HG03571 (cell line): ENCODE results near the gene SLC37A3.

ENCODE experiments used
- ATAC-seq: cut with Tn5 transposase; IDR thresholded peaks from one replicate; pipeline ENCODE4 v1.9.1; 2021; ENCODE audit not compliant: unreplicated experiment

SLC37A3 gene

DNA sequence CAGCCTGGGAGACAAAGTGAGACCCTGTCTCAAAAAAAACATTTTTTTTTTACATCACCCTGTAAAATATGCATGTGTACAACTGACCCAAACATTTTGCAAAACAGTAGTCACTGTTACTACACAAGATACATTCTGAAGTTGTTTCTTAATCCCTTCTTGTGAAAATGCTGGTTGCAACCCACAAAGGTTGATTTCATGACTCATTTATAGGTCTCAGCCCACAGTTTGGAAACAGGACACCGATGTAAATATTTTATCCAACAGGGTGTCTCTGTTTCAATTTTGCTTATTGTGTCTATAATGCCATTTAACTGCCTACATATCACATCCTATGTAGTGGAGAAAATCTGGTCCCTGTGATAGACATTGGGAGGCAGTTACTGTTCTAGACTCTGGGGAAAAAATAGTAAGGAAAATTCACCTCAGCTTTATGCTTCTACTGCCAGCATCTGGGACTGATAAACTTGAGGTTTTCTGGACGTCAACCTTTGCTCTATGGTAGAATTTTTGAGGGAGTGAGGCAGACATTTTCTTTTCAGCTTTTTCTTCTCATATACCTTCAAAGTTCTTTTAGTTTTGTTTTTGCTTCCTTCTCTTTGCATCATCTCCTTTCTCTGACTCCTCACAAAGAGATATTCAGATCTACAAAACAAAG, 4.0 kb upstream of the SLC37A3 start:
- ATAC-seq, result no peak

DNA sequence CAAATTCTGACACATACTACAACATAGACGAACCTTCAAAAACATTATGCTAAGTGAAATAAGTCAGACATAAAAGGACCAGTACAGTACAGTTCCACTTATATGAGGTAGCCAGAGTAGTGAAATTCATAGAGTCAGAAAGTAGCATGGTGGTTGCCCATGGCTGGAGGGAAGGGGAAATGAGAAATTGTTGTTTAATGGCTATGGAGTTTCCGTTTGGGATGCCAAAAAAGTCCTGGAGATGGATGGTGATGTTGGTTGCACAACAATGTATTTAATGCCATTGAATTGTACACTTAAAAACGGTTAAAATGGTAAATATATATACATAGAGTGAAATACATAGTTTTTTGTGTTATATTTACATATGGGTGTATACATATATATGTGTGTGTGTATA, 2.1 kb upstream of the SLC37A3 start:
- ATAC-seq, result no peak

DNA sequence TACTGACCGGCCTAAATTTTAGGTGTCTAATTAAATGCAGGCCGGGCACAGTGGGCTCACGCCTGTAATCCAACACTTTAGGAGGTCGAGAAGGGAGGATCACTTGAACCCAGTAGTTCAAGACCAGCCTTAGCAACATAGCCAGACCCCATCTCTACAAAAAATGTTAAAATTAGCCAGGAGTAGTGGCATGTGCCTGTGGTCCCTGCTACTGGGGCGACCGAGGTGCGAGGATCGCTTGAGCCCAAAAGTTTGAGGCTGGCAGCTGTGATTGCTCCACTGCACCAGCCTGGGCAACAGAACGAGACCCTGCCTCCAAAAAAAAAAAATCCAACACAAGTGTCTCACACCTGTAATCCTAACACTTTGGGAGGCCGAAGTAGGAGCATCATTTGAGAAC, 491 bp upstream of the SLC37A3 start:
- no peak for ATAC-seq

DNA sequence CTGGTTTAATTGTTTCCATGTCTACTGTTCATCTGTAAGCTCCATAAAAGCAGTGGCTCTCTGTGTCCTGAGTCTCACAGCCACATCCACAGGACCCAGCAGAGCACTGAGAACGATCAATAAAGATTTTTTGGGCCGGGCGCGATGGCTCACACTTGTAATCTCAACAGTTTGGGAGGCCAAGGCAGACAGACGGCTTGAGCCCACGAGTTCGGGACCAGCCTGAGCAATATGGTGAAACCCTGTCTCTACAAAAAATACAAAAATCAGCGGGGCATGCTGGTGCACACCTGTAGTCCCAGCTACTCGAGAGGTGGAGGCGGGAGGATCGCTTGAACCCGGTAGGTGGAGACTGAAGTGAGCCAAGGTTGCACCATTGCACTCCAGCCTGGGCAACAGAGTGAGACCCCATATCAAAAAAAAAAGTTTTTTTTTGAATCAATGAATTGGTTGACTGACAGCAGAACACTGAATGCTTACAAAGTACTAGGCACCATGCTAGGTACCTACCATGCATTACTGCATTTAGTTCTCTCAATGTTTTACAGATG, 4.5 kb downstream of the SLC37A3 start:
- ATAC-seq, result no peak

DNA sequence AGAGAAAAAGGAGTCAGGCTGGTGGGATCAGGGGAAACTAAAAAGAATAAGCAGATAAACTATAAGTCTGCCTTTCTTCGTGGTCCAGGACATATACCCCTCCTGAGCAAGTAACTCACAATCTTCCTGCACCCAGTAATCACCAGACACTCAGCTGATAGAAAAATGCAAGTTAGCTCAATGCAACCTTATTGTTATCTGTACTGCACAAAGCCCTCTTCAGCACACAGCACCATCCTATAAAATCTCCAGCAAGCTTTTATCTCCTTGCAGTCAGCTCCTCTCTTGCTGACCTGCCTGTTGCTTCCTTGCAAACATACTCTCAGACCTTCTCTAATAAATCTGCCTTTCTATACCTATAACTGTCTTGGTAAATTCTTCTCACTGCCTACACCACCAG, 6.7 kb downstream of the SLC37A3 start:
- ATAC-seq, result no peak

DNA sequence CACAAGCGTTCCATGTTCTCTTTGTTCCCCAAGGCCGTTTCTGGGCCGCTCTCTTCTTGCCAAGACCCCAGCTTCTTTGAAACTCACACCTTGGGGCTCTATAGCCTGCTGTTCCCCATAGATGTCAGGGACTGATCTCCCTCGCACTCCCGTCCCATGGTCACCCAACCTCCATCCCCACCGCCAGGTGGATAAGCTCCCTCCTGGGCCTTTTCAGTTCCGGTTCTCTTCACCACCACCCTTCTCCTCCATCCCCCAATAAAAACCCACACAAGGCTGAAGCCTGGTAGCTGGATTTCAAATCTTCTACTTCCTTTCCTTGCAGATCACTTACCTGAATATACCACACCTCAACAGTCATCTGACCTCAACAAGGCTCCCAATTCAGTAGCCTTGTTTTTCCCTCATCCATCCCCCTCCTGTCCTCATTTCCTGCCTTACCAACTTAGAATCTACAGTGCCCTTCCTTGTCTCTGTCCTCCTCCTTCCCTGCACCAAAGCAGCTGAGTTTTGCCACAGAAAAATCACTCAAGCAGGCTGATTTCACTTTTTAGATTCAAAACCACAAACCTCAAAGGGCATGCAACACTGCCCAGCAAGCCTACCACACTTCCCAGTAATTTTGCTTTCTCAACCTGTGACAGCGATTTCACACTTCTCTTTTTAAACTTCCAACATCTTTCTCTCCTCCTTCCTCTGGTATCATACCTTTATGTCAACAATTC, 7.7 kb downstream of the SLC37A3 start:
- peak; percentile 61 for ATAC-seq

DNA sequence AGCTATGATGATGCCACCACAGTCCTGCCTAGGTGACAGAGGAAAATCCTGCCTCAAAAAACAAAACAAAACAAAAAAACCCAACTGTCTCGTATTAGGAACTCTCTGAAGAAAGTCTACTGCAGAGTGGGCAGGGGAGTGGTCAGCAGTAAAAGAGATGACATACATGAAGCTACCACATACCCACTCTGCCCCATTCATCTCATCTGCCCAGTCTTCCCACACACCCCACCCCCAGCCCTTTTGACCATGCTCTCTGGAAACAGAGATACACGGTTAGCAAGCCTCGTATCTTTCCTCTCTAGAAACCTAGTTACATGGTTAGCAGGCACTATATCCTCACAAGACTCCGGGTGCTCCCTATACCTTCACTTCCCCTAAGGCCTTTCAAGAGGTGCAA, 8.3 kb downstream of the SLC37A3 start:
- no peak for ATAC-seq

DNA sequence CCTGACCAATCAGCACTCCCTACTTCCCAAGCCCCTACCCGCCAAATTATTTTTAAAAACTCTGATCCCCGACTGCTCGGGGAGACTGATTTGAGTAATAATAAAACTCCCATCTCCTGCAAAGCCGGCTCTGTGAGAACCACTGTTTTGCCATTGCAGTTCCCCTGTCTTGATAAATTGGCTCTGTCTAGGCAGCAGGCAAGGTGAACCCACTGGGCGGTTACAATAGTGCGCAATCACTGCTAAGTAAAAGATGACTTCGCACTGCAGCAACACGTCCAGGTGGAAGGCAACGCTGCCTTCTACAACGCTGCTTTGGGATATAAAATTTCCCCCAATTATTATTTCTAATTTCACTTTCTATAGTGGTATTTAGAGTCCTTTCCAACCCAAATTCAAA, 8.9 kb downstream of the SLC37A3 start:
- no peak for ATAC-seq

DNA sequence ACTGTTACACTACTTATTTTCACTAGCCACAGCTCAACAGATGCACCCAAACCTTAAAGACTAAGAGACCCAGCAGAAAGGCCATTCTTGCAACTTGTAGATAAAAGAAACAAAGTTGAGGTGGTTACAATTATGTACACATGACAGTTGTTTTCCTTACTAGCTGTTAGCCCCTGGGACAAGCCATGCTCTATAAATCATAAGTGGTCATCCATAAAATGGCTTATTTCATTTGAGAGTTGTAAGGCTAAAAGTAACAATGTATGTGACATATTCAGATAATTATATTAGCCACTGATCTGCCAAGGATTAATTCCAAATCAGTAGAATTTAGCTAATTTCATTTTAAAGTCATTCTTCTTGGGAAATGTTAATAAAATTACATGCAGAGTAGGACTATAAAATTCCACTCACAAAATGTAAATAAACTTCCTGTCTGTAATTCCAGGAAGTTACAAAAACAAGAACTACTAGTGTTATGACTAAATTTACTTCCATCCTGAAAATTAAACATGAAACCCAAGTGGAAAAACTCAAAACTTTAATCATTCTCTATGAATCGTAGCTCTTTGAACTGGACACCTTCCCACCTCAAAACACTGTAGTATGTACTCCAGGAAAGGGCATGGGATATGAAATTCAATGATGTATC, 13.3 kb downstream of the SLC37A3 start:
- ATAC-seq, result no peak

DNA sequence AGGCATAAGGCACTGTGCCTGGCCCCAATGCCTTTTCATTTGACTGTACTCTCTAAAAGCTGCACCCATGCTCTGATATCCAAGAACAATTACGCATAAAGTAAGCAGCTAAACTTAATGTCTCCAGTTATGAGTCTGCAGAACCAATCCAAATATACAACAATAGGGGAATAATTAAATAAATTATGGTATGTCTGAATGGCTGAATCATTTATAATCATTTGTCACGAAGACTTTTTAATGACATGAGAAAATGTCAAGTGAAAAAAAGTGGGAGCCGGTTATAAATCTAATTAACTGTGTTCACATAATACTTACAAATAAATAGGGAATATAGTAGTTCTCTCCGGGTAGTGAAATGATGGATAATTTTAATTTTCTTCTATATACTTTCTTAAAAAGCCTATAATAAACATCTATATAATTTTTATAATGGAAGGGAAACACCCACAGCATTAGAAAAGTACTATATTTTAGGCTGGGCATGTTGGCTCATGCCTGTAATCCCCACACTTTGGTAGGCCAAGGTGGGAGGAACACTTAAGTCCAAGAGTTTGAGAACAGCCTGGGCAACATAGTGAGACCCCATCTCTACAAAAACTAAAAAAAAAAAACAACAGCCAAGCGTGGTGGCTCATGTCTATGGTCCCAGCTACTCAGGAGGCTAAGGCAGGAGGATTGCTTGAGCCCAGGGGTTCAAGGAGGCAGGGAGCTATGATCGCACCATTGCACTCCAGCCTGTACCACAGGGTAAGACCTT, 14.2 kb downstream of the SLC37A3 start:
- ATAC-seq, result no peak

DNA sequence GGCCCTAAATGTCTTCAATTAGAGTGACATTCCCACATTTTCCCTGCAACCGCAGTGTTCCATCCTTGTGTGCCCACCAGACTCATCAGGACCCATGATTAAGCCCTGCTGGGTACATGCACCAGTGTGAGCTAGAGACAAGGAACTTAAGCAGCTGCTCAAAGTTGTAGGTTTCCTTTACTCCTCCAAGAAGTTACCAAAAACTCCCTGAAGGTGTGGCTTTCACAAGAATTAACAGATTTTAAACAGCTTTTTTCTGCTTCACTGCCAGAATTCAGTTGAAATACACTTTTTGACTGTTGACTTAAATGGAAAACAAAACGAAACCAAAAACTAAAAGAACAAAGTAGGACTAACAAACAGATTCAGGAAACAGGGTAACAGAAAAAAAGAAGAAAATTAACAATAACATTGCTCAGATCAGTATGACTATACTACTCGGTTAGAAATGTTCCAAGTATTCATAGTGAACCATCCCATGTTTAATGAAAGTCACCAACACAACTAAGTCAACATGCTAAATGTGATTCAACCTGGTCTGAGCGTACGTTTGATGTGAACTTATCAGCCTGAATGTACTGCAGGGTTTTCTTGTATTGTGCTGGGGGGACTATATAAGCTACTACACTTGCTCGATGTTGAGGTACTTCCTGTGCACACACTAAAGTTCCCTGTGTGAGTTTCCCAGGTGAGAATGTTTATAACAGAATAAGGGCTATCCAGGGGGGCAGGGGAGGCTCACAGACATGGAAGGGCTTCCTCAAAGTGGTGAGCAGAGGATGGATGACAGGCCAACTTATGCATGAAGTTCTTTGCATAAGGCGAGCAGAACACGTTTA, 22.2 kb downstream of the SLC37A3 start:
- ATAC-seq, result no peak

DNA sequence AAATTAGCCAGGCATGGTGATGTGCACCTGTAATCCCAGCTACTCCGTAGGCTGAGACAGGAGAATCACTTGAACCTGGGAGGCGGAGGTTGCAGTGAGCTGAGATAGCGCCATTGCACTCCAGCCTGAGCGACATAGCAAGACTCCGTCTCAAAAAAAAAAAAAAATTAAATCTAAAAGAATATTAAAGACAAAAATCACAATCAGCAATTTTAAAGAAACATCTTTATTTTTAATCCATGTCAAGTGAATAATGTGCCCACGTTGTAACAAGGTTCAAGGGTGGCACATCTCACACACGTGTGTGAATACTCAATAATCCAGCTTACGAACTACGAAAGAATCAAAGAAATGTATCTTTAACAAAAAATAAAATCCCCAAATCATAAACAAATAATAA, 23.0 kb downstream of the SLC37A3 start:
- no peak for ATAC-seq

DNA sequence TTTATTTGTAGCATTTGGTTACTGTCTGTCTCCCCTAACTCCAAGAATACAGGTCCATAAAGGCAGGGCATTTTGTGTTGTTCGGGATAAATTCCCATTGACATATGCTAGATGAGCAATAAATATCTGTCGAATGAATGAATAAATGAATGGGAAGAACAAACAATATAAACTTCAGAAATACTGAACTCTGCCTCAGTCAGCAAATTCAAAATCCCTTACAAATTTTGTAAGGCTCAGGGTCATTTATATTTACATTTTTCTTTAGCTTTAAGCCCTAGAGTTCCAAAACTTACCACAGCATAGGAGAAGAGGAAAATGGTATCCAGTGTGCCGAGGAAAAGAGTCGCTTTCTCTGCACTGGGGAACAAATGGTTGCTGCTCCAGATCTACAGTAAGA, 29.0 kb downstream of the SLC37A3 start:
- ATAC-seq, result no peak

DNA sequence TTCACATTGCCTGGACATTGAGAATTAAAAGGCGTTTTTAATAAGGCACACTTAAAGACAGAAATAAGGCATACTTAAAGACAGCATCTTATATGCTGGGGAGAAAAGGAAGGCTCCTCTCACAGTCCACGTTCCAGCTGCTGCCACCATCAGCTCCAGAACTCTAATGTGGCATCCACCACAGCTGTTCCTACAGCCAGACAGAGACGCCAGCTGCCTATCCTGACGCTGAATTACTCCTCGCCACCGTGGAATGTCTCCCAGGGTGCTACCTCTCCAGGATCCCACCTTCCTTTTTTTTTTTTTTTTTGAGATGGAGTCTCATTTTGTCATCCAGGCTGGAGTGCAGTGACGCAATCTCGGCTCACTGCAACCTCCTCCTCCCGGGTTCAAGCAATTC, 30.8 kb downstream of the SLC37A3 start:
- no peak for ATAC-seq

DNA sequence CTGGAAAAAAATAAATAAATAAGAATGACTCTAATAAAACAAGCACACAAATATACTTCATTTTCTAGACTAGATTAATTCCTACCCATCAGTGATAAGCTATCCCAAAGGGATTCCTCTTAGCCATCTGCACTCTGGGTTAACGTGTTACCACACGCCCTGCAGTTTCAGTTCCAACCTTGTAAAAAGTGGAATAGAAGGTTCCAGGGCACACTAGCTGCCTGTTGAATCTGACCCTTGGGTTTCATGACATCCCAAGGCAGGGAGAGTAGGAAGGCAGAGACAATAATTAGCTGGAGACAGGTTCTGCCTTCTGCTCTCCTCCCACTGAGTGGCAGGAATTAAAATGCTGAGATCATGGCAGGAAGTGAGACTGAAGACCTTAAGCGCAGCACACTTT, 33.5 kb downstream of the SLC37A3 start:
- ATAC-seq, result no peak

DNA sequence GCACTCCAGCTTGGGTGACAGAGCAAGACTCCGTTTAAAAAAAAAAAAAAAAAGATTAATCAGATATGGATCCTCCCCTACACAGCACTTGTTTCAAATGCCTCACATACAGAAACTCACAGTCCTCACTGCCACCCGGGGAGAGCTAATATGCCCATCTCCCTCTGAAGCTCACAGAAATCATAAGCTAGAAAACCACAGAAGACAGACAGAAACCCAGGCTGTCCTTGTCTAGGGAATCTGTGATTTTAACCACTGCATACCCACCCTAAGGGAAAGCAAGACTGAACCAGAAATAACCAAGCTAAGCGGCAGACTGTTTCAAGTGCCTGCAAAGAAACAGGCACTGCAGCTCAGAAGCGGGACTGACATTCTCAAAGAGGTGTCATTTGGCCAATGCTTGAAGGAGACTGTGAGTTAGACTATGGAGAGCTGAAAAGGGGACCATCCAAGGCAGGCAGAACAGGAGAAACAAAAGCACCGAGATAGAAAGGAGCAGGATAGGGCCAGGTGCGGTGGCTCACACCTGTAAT, 37.6 kb downstream of the SLC37A3 start:
- no peak for ATAC-seq

DNA sequence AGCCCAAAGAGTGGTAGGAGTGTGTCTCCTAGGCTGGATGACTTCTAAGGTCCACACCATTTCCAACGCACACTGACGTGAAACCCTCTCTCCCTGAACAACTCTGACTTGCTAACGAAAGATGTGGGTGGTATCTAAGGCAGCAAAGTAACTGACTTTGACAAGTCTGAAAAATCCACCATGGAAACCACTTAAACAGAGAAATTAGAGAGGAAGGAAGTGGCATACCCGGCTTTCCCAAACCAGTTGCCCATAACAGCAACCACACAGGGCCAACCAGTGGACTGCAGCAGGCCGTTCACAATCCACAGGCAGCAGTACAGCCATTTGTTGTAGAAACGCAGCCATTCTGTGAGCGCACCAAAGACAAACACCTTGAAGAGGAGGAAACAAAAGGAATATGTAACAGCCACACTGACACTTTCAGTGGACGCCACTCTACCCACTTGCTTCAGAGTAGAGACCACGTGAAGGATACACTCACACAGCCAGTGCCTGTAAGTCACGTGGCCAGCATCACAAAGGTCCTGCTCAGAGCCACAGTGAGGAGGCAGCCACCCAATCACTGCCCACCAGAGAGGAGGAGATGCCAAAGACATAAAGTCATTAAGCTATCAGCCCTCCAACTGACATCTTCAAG, 39.8 kb downstream of the SLC37A3 start:
- no peak for ATAC-seq

DNA sequence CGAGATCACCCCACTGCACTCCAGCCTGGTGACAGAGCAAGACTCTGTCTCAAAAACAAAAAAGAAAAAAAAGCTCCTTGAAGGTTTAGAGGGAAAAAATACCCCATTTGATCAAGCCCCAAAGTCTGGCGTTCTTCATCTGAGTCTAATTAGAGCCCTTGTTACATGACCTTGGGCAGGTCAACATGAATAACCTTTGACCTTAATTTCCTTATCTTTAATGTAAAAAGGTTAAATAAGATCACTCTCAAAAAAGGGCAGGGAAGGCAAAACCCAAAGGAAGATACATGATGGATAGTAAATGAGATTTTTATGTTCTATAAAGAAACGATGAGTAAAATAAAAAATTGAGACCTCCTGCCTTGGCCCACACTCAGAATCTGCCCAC, 40.3 kb downstream of the SLC37A3 start:
- no peak for ATAC-seq

DNA sequence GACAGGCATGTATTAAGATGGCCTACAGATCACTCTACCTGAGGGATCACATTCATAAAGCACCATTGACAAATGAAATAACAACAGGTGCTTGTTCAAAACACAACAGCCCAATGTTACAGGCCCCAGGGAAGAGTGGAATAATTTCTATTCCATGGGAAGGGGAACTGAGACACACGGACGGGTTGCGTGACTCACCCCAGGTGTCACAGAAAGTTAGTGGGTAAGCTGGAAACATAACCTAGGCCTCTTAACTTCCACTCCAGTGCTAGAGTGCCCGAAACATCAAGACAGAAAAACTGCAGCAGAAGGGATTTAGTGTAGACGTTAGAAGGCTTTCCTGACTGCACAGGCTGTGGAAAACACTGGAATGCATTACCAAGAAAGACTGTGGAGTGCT, 48.3 kb downstream of the SLC37A3 start:
- no peak for ATAC-seq
